Measurements from ENCODE around the gene DROSHA.
A peak's percentile ranks its signal among the peaks of the same experiment; 100 is the strongest.

DROSHA gene

GRCh38 chr5:31534527-31535046 is 2.7 kb upstream of the DROSHA start:
- no peak for TF ChIP-seq CTCF (IDR thresholded peaks at IDR 0.05; ENCODE audit: low read length, missing control alignments)
- no peak for DNase-seq (ENCODE audit: low read depth)
- no peak overlapping the region for H3K4me3 ChIP-seq (replicated peaks; ENCODE audit: low read depth, low read length)

DNA sequence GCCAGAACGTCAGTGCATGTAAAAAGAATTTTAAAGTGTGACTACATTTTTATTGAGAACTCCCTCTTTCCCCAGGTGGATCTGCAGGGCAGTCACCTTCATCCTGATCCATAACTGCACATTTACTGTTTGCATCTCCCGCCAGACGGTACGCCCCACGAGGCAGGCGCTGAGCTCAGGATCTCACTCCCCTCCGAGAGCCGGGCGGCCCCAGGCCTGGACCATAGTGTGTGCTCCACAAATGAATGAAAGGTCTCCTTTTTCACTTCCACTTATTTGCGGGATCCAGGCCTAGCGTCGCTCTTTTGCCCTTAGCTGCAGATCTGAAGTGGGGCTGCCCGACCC is 378 bp downstream of the DROSHA start:
- H3K4me3 ChIP-seq (replicated peaks; ENCODE audit: low read depth, low read length) = peak overlapping the region; percentile 85
- peak; percentile 20 for DNase-seq (ENCODE audit: low read depth)
- no peak for TF ChIP-seq CTCF (IDR thresholded peaks at IDR 0.05; ENCODE audit: low read length, missing control alignments)

DNA sequence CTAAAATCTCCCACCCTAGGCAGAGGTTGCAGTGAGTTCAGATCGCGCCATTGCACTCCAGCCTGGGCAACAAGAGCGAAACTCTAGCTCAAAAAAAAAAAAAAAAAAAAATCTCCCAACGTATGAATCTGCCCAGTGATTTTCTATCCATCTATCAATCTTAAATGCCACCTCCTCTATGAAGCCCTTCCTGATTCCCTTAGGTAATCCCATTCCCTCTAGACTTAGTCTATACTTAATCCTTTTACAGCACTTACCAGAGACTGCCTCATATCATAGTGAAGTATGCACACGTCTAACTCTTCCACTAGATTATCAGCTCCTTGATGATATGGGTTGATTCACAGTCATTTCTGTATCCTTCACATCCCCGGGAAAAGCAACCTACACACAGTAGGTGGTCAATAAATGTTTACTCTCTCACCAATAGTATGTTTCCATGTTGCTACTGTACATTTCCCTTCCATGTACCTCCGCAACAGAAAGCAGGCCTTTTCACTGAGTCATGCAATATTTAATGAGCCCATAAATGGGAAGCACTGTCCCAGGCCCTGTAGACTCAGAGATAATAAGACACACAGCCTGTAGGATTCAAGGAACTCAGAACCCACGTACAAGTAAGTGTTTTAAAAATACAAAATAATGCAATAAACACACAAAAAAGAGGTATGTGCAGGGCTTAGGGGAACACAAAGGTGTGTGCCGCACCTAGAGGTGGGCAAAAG is 1.2 kb downstream of the DROSHA start:
- no peak for DNase-seq (ENCODE audit: low read depth)
- peak overlapping the region; percentile 85 for H3K4me3 ChIP-seq (replicated peaks; ENCODE audit: low read depth, low read length)
- TF ChIP-seq CTCF (IDR thresholded peaks at IDR 0.05; ENCODE audit: low read length, missing control alignments) = no peak

GRCh38 chr5:31523041-31523440 is 8.9 kb downstream of the DROSHA start:
- no peak overlapping the region for H3K4me3 ChIP-seq (replicated peaks; ENCODE audit: low read depth, low read length)
- no peak for TF ChIP-seq CTCF (IDR thresholded peaks at IDR 0.05; ENCODE audit: low read length, missing control alignments)
- no peak for DNase-seq (ENCODE audit: low read depth)

- H3K4me3 ChIP-seq (replicated peaks; ENCODE audit: low read depth, low read length) = no peak overlapping the region
- DNase-seq (ENCODE audit: low read depth) = no peak
- no peak for TF ChIP-seq CTCF (IDR thresholded peaks at IDR 0.05; ENCODE audit: low read length, missing control alignments)
Observed at GRCh38 chr5:31516802-31517201, 15.1 kb downstream of the DROSHA start.

GRCh38 chr5:31511305-31511704 is 20.6 kb downstream of the DROSHA start:
- TF ChIP-seq CTCF (IDR thresholded peaks at IDR 0.05; ENCODE audit: low read length, missing control alignments) = no peak
- no peak for DNase-seq (ENCODE audit: low read depth)
- H3K4me3 ChIP-seq (replicated peaks; ENCODE audit: low read depth, low read length) = no peak overlapping the region

GRCh38 chr5:31504529-31504928 is 27.4 kb downstream of the DROSHA start:
- no peak for TF ChIP-seq CTCF (IDR thresholded peaks at IDR 0.05; ENCODE audit: low read length, missing control alignments)
- no peak for DNase-seq (ENCODE audit: low read depth)
- H3K4me3 ChIP-seq (replicated peaks; ENCODE audit: low read depth, low read length) = no peak overlapping the region
